GM12878 (cell line): ENCODE data around the gene IP6K3. TPM values are rescaled to one million over a fixed set of nuclear protein-coding genes. Genes with fewer than 3 reads are reported as not detected.

Experiments
- ATAC-seq: fragments of 200-7000 bp; cut with Tn5 transposase; 3 replicates; pipeline ENCODE4 v1.9.1; 2020; ENCODE audit warnings: mild to moderate bottlenecking, moderate library complexity
- BruUV-seq: library from RNA; stranded (reverse); fragments of 400-500 nt; replicated peaks from 2 replicates; lab custom pipeline; 2021; lab: Mats Ljungman, UMichigan
- CTCF ChIA-PET: fragments of 300-600 bp; sonication (Branson Sonifier 250); formaldehyde crosslinking; extraction: SDS; loops from one replicate; lab custom pipeline; 2021; ENCODE audit warnings: inconsistent platforms; lab: Yijun Ruan, JAX
- POLR2A ChIA-PET: fragments of 350-600 bp; formaldehyde crosslinking; extraction: SDS; loops from one replicate; lab custom pipeline; 2021; ENCODE audit warnings: inconsistent platforms; lab: Charles Lee
- RAD21 ChIA-PET: fragments of 300-600 bp; sonication (Branson Sonifier 250); formaldehyde crosslinking; loops from one replicate; lab custom pipeline; 2023; ENCODE audit warnings: antibody characterized with exemption; ENCODE audit not compliant: unreplicated experiment; lab: Charles Lee
- SMC1A ChIA-PET: fragments of 300-600 bp; sonication (Branson Sonifier 250); formaldehyde crosslinking; loops from one replicate; lab custom pipeline; 2023; ENCODE audit not compliant: unreplicated experiment, uncharacterized antibody; lab: Charles Lee
- DNase-seq: peaks from one replicate; pipeline ENCODE4 v3.0.0-alpha.2; 2011; ENCODE audit warnings: low read depth, low spot score
- FAIRE-seq: peaks from 3 replicates; lab custom pipeline; 2011; peaks lifted over from hg19 to GRCh38; lab: Jason Lieb, UNC
- H2AFZ ChIP-seq: 2 replicates; pipeline ENCODE4 v1.6.0; 2011; ENCODE audit warnings: low read depth, low read length, control low read depth; ENCODE audit not compliant: control insufficient read depth
- H3K27ac ChIP-seq: 2 replicates; pipeline ENCODE4 v1.5.1; 2011; ENCODE audit warnings: control low read depth; ENCODE audit not compliant: control insufficient read depth, insufficient read depth
- H3K27me3 ChIP-seq, 2 experiments: replicated peaks in 1 of 2; 2 replicates each; pipeline versions ENCODE4 v1.6.0 to v1.6.1; 2011; ENCODE audit warnings: low read length in 1 of 2; ENCODE audit not compliant: control insufficient read depth in 2 of 2, insufficient read depth in 2 of 2
- H3K36me3 ChIP-seq, 2 experiments: 2 replicates each; pipeline ENCODE4 v1.5.1; 2011; ENCODE audit warnings: low read length in 1 of 2; ENCODE audit not compliant: control insufficient read depth in 2 of 2, insufficient read depth in 2 of 2
- H3K4me1 ChIP-seq: 2 replicates; pipeline ENCODE4 v1.6.1; 2011; ENCODE audit warnings: mild to moderate bottlenecking, low read length, moderate library complexity, mixed read lengths; ENCODE audit not compliant: control insufficient read depth, insufficient read depth
- H3K4me2 ChIP-seq: 2 replicates; pipeline ENCODE4 v1.6.0; 2011; ENCODE audit warnings: control low read depth; ENCODE audit not compliant: control insufficient read depth, insufficient read depth
- H3K4me3 ChIP-seq: fragments of 200-600 bp; sonication (generic); 2 replicates; pipeline ENCODE4 v1.5.1; 2016
- H3K79me2 ChIP-seq: 2 replicates; pipeline ENCODE4 v1.6.0; 2011; ENCODE audit warnings: low read length; ENCODE audit not compliant: control insufficient read depth, insufficient read depth
- H3K9ac ChIP-seq: 2 replicates; pipeline ENCODE4 v1.8.0; 2011; ENCODE audit warnings: low read length, control low read depth, mixed read lengths; ENCODE audit not compliant: control insufficient read depth, insufficient read depth
- H3K9me3 ChIP-seq: replicated peaks from 3 replicates; pipeline ENCODE4 v1.5.1; 2011; ENCODE audit warnings: mild to moderate bottlenecking, low read length; ENCODE audit not compliant: control insufficient read depth, insufficient read depth
- H4K20me1 ChIP-seq: 2 replicates; pipeline ENCODE4 v1.6.0; 2011; ENCODE audit not compliant: control insufficient read depth, insufficient read depth
- CHD1 ChIP-seq: IDR thresholded peaks from 2 replicates; pipeline ENCODE4 v1.6.1; 2012; ENCODE audit warnings: low read depth, low read length, improper control_type of control experiment
- FOXK2 ChIP-seq: fragments of 450-650 bp; IDR thresholded peaks from 2 replicates; pipeline ENCODE4 v1.6.1; 2017; ENCODE audit warnings: mild to moderate bottlenecking, moderate library complexity
- GATAD2B ChIP-seq: fragments of 450-650 bp; conservative IDR thresholded peaks from 2 replicates; pipeline ENCODE4 v1.6.1; 2017; ENCODE audit warnings: low read depth, mild to moderate bottlenecking, moderate library complexity
- KAT2A ChIP-seq: conservative IDR thresholded peaks from 2 replicates; pipeline ENCODE4 v1.6.1; 2011; ENCODE audit warnings: low read depth, low read length; ENCODE audit not compliant: control insufficient read depth
- MEF2A ChIP-seq: IDR thresholded peaks from 2 replicates; pipeline ENCODE4 v1.6.1; 2011; ENCODE audit warnings: low read depth, mild to moderate bottlenecking, low read length, moderate library complexity; ENCODE audit not compliant: insufficient read depth
- NFYB ChIP-seq: IDR thresholded peaks from 2 replicates; pipeline ENCODE4 v1.6.1; 2011; ENCODE audit warnings: low read depth, mild to moderate bottlenecking, low read length, improper control_type of control experiment, moderate library complexity; ENCODE audit not compliant: insufficient read depth
- NRF1 ChIP-seq: conservative IDR thresholded peaks from 2 replicates; pipeline ENCODE4 v1.6.1; 2011; ENCODE audit warnings: mild to moderate bottlenecking, low read depth, low read length, improper control_type of control experiment
- SUZ12 ChIP-seq: fragments of 200-600 bp; sonication (generic); IDR thresholded peaks from one replicate; pipeline ENCODE4 v1.6.1; 2018; ENCODE audit warnings: antibody characterized with exemption, mild to moderate bottlenecking; ENCODE audit not compliant: unreplicated experiment
- ZZZ3 ChIP-seq: IDR thresholded peaks from 2 replicates; pipeline ENCODE4 v1.6.1; 2011; ENCODE audit warnings: low read depth; ENCODE audit not compliant: control insufficient read depth, insufficient read length
- WGBS: methylation state at CpG from one replicate; pipeline ENCODE4 v1.1.6; 2016; ENCODE audit warnings: low lambda C conversion rate; ENCODE audit not compliant: insufficient replicate concordance, insufficient coverage; ENCODE audit errors: missing lambda C conversion rate; 5-methylcytosine and 5-hydroxymethylcytosine counted together
- in situ Hi-C: fragments of 300-500 bp; cut with MboI; formaldehyde crosslinking; loops from 9 replicates; pipeline ENCODE4 v1.14.3; 2018; ENCODE audit warnings: mixed read lengths
- intact Hi-C: fragments of 100-400 bp; cut with micrococcal nuclease; formaldehyde crosslinking; loops from one replicate; pipeline ENCODE4 v1.14.2; 2022; ENCODE audit not compliant: unreplicated experiment
- polyA plus RNA-seq, 11 experiments: library from polyadenylated mRNA; depleted of rRNA in 4 of 11; unstranded in 6 of 11; stranded (reverse) in 5 of 11; fragments of >200 nt; fragmentation: Nextera tagmentation in 4 of 11; fragmentation: Illumina TruSeq in 1 of 11; extraction: Ambion mirVana in 4 of 11; extraction: Trizol in 1 of 11; gene quantifications; 1 replicate in 1 of 11; 2 replicates in 10 of 11; pipeline versions ENCODE4 v1.2.1 to v1.2.3, GENCODE V29; 2011 to 2016; ENCODE audit warnings: inconsistent platforms in 2 of 11, missing spikeins in 2 of 11, low read depth in 1 of 11
- total RNA-seq, 4 experiments: library from RNA; depleted of rRNA in 3 of 4; stranded (reverse); fragments of >200 nt in 3 of 4; fragmentation: Illumina TruSeq in 1 of 4; extraction: Trizol in 1 of 4; gene quantifications; 2 replicates each; pipeline versions ENCODE4 v1.2.1 to v1.2.3, GENCODE V29; 2013 to 2021

Gene IP6K3
- total and polyA plus RNA-seq, 10 of the 15 experiments (the other 5 are each of a cell fraction or from before 2014, with no cell fraction given), result 0.02 to 0.15 (median 0.09) TPM; not detected in 7

GRCh38 chr6:33683576-33684427, 62.9 kb downstream of the IP6K3 start:
- DNase-seq, result no peak
- no peaks in the 10 kb centered on the region for H3K9me3 ChIP-seq
- no peak overlapping the region for H3K4me2 ChIP-seq
- H3K9ac ChIP-seq, result no peak overlapping the region
- H3K27ac ChIP-seq, result no peak overlapping the region
- ChIA-PET CTCF (interaction anchor here (1.0 kb wide), 1 partner anchor 17 kb away, joined by 3 read pairs; no protein-coding TSS in a partner anchor), RAD21 (interaction anchor here (0.6 kb wide), 1 partner anchor 250 kb away, joined by 5 read pairs; no protein-coding TSS in a partner anchor), POLR2A (no interaction called here), SMC1A (no interaction called here)
- H3K4me3 ChIP-seq, result no peak overlapping the region
- no peak for TF ChIP-seq NFYB
- no peak for TF ChIP-seq GATAD2B
- TF ChIP-seq MEF2A, result no peak
- TF ChIP-seq KAT2A, result no peak
- no peak for TF ChIP-seq ZZZ3
- no peak for TF ChIP-seq FOXK2
- TF ChIP-seq CHD1, result no peak
- TF ChIP-seq NRF1, result no peak
- no peak for TF ChIP-seq SUZ12
- TF ChIP-seq, all 136 proteins: peak for 0
- no peaks in the 10 kb centered on the region for H3K27me3 ChIP-seq
- no peaks in the 10 kb centered on the region for H4K20me1 ChIP-seq
- no peaks in the 10 kb centered on the region for H3K79me2 ChIP-seq
- WGBS, result 92% methylated on average over 19 of the region's 19 CpGs
- FAIRE-seq (no peak), ATAC-seq (no peak)
- in situ Hi-C loops, result no loop called here
- no peaks in the 10 kb centered on the region for H3K4me1 ChIP-seq
- BruUV-seq, result no TSS peak
- peaks cover 7 to 53% of the 10 kb centered on the region in 2 experiments; a peak in 3 of 4 replicates for H3K36me3 ChIP-seq
- intact Hi-C loops, result no loop called here
- H2AFZ ChIP-seq, result no peak overlapping the region
